ENCODE data around the gene PCK2. TPM values are rescaled to one million over a fixed set of nuclear protein-coding genes. Genes with fewer than 3 reads are reported as not detected.

Gene PCK2
- total RNA-seq, 1 donor from 2014 or later: 35.0 TPM

GRCh38 chr14:24117179-24117578 is 23.1 kb downstream of the PCK2 start:
- no peaks in the 10 kb centered on the region for H3K9me3 Mint-ChIP-seq
- H3K36me3 Mint-ChIP-seq: peaks cover 22% of the 10 kb centered on the region
- DNase-seq (ENCODE audit: extremely low spot score, unreplicated experiment): no peak
- H3K27ac Mint-ChIP-seq: no peak overlapping the region
- peaks cover 18% of the 10 kb centered on the region for H3K4me1 Mint-ChIP-seq (ENCODE audit: unreplicated experiment)
- H3K4me3 Mint-ChIP-seq: peak overlapping the region; percentile 99
- no peak for TF ChIP-seq CTCF (conservative IDR thresholded peaks at IDR 0.05)
- H3K27me3 Mint-ChIP-seq: no peaks in the 10 kb centered on the region

GRCh38 chr14:24119691-24120090 is 25.6 kb downstream of the PCK2 start:
- H3K4me3 Mint-ChIP-seq: no peak overlapping the region
- H3K9me3 Mint-ChIP-seq: no peaks in the 10 kb centered on the region
- no peaks in the 10 kb centered on the region for H3K27me3 Mint-ChIP-seq
- no peak overlapping the region for H3K27ac Mint-ChIP-seq
- TF ChIP-seq CTCF (conservative IDR thresholded peaks at IDR 0.05): no peak
- DNase-seq (ENCODE audit: extremely low spot score, unreplicated experiment): no peak
- peaks cover 30% of the 10 kb centered on the region for H3K36me3 Mint-ChIP-seq
- peaks cover 18% of the 10 kb centered on the region for H3K4me1 Mint-ChIP-seq (ENCODE audit: unreplicated experiment)

- no peak for TF ChIP-seq CTCF (conservative IDR thresholded peaks at IDR 0.05)
- no peak overlapping the region for H3K4me3 Mint-ChIP-seq
- peaks cover 24% of the 10 kb centered on the region for H3K36me3 Mint-ChIP-seq
- H3K27me3 Mint-ChIP-seq: no peaks in the 10 kb centered on the region
- peaks cover 7% of the 10 kb centered on the region for H3K4me1 Mint-ChIP-seq (ENCODE audit: unreplicated experiment)
- H3K9me3 Mint-ChIP-seq: no peaks in the 10 kb centered on the region
- DNase-seq (ENCODE audit: extremely low spot score, unreplicated experiment): no peak
- no peak overlapping the region for H3K27ac Mint-ChIP-seq
These were observed 27.1 kb downstream of the PCK2 start for GRCh38 chr14:24121210-24121609.

- Mint-ChIP-seq H3K4me1 (ENCODE audit: unreplicated experiment) (no peaks in the 10 kb centered on the region), H3K4me3 (no peak overlapping the region), H3K27me3 (no peaks in the 10 kb centered on the region), H3K27ac (no peak overlapping the region), H3K9me3 (no peaks in the 10 kb centered on the region), H3K36me3 (peaks cover 20% of the 10 kb centered on the region)
- TF ChIP-seq CTCF (conservative IDR thresholded peaks at IDR 0.05): no peak
- no peak for DNase-seq (ENCODE audit: extremely low spot score, unreplicated experiment)
These were observed 28.3 kb downstream of the PCK2 start for GRCh38 chr14:24122416-24122815.

- peaks cover 20% of the 10 kb centered on the region for H3K36me3 Mint-ChIP-seq
- no peaks in the 10 kb centered on the region for H3K9me3 Mint-ChIP-seq
- DNase-seq (ENCODE audit: extremely low spot score, unreplicated experiment): no peak
- no peaks in the 10 kb centered on the region for H3K4me1 Mint-ChIP-seq (ENCODE audit: unreplicated experiment)
- no peak overlapping the region for H3K4me3 Mint-ChIP-seq
- no peak for TF ChIP-seq CTCF (conservative IDR thresholded peaks at IDR 0.05)
- H3K27me3 Mint-ChIP-seq: no peaks in the 10 kb centered on the region
- no peak overlapping the region for H3K27ac Mint-ChIP-seq
These were observed 28.8 kb downstream of the PCK2 start for GRCh38 chr14:24122898-24123297.
